K562 (cell line): ENCODE measurements around the gene TMX4. TPM values are rescaled to one million over a fixed set of nuclear protein-coding genes. Genes with fewer than 3 reads are reported as not detected.

Source experiments
- ATAC-seq: fragments of 200-7000 bp; cut with Tn5 transposase; 3 replicates; pipeline ENCODE4 v1.9.1; 2020; ENCODE audit warnings: moderate library complexity
- BruUV-seq: library from RNA; stranded (reverse); fragments of 400-500 nt; replicated peaks from 2 replicates; lab custom pipeline; 2021; lab: Mats Ljungman, UMichigan
- CTCF ChIA-PET: fragments of 300-600 bp; formaldehyde crosslinking; extraction: SDS; loops from one replicate; lab custom pipeline; 2021; ENCODE audit warnings: low intra/inter-chr PET ratio; lab: Yijun Ruan, JAX
- POLR2A ChIA-PET: fragments of 300-600, 350-650 bp; sonication (Branson Sonifier 250); formaldehyde crosslinking; extraction: SDS; loops from one replicate; lab custom pipeline; 2021; ENCODE audit warnings: antibody characterized with exemption, inconsistent platforms; lab: Yijun Ruan, JAX
- DNase-seq, 4 experiments: peaks; one replicate each; pipeline versions ENCODE4 v3.0.0 to v3.0.0-alpha.2; 2011 to 2018; ENCODE audit warnings: low spot score in 3 of 4, mixed read lengths in 3 of 4; ENCODE audit errors: extremely low read depth in 1 of 4
- FAIRE-seq: peaks from 2 replicates; lab custom pipeline; 2011; peaks lifted over from hg19 to GRCh38; lab: Jason Lieb, UNC
- H2AFZ ChIP-seq: 2 replicates; pipeline ENCODE4 v1.6.0; 2011; ENCODE audit warnings: low read depth, low read length, control low read depth, inconsistent platforms
- H3K27ac ChIP-seq: fragments of 200-600 bp; 3 replicates; pipeline ENCODE4 v1.8.0; 2011; ENCODE audit warnings: low read depth, mild to moderate bottlenecking, control low read depth, inconsistent platforms, low read length, moderate library complexity, mixed read lengths; ENCODE audit errors: extremely low read depth
- H3K27me3 ChIP-seq, 2 experiments: fragments of 300-600 bp in 1 of 2; 2 replicates in 1 of 2; 3 replicates in 1 of 2; pipeline versions ENCODE4 v1.6.0 to v1.8.0; 2011; ENCODE audit warnings: inconsistent platforms in 2 of 2, low read length in 2 of 2, mild to moderate bottlenecking in 1 of 2, mixed read lengths in 1 of 2, moderate library complexity in 1 of 2; ENCODE audit not compliant: control insufficient read depth in 2 of 2, insufficient read depth in 2 of 2
- H3K36me3 ChIP-seq: fragments of 300-600 bp; 3 replicates; pipeline ENCODE4 v1.8.0; 2011; ENCODE audit warnings: mild to moderate bottlenecking, low read length, inconsistent platforms; ENCODE audit not compliant: control insufficient read depth, insufficient read depth
- H3K4me1 ChIP-seq, 2 experiments: fragments of 200-600 bp in 1 of 2; replicated peaks in 1 of 2; 2 replicates in 1 of 2; 3 replicates in 1 of 2; pipeline versions ENCODE4 v1.5.1 to v1.8.0; 2011; ENCODE audit warnings: inconsistent platforms in 2 of 2, low read length in 2 of 2, mild to moderate bottlenecking in 1 of 2, mixed read lengths in 1 of 2, moderate library complexity in 1 of 2; ENCODE audit not compliant: control insufficient read depth in 2 of 2, insufficient read depth in 2 of 2
- H3K4me2 ChIP-seq: 2 replicates; pipeline ENCODE4 v1.6.1; 2011; ENCODE audit warnings: low read length, control low read depth, inconsistent platforms, mixed read lengths; ENCODE audit not compliant: insufficient read depth
- H3K4me3 ChIP-seq: fragments of 200-600 bp; sonication (generic), shearing (Covaris generic); 2 replicates; pipeline ENCODE4 v1.5.1; 2016; ENCODE audit warnings: control low read depth, inconsistent platforms
- H3K79me2 ChIP-seq: fragments of 200-600 bp; 3 replicates; pipeline ENCODE4 v1.8.0; 2011; ENCODE audit warnings: low read length, inconsistent platforms; ENCODE audit not compliant: control insufficient read depth, insufficient read depth
- H3K9ac ChIP-seq, 2 experiments: 2 replicates each; pipeline versions ENCODE4 v1.6.0 to v1.6.1; 2011; ENCODE audit warnings: low read depth in 2 of 2, low read length in 2 of 2, control low read depth in 1 of 2, inconsistent platforms in 1 of 2, mild to moderate bottlenecking in 1 of 2, mixed read lengths in 1 of 2; ENCODE audit not compliant: insufficient read depth in 1 of 2
- H3K9me1 ChIP-seq: one replicate; pipeline ENCODE4 v1.6.0; 2011; ENCODE audit warnings: inconsistent platforms, mild to moderate bottlenecking, low read length, moderate library complexity; ENCODE audit not compliant: control insufficient read depth, insufficient read depth
- H3K9me3 ChIP-seq: replicated peaks from 2 replicates; pipeline ENCODE4 v1.5.1; 2011; ENCODE audit warnings: low read depth, low read length, inconsistent platforms; ENCODE audit not compliant: control insufficient read depth, insufficient read depth
- H4K20me1 ChIP-seq: replicated peaks from 2 replicates; pipeline ENCODE4 v1.6.1; 2011; ENCODE audit warnings: low read length, inconsistent platforms, mixed read lengths; ENCODE audit not compliant: control insufficient read depth, insufficient read depth
- CTCFL ChIP-seq: IDR thresholded peaks from 2 replicates; pipeline ENCODE4 v1.6.1; 2011; ENCODE audit warnings: borderline replicate concordance, low read depth, mild to moderate bottlenecking, moderate library complexity, low read length; ENCODE audit not compliant: insufficient read depth, poor library complexity, severe bottlenecking
- DMBX1 ChIP-seq: fragments of 250-450 bp; sonication (Bioruptor Pico); IDR thresholded peaks from 2 replicates; pipeline ENCODE4 v1.8.0; 2022; ENCODE audit warnings: inconsistent platforms, mild to moderate bottlenecking, moderate library complexity, borderline replicate concordance
- LARP7 ChIP-seq: fragments of 450-650 bp; IDR thresholded peaks from 2 replicates; pipeline ENCODE4 v1.6.1; 2016
- MCM7 ChIP-seq, 2 experiments: fragments of 450-650 bp; IDR thresholded peaks; 2 replicates each; pipeline ENCODE4 v1.6.1; 2016 to 2018
- MYBL2 ChIP-seq, 2 experiments: fragments of 450-650 bp in 1 of 2; sonication (generic) in 1 of 2; formaldehyde crosslinking in 1 of 2; IDR thresholded peaks; 2 replicates each; pipeline versions ENCODE4 v1.6.1 to v1.8.1; 2017 to 2022; ENCODE audit warnings: borderline replicate concordance in 1 of 2, inconsistent platforms in 1 of 2, low read depth in 1 of 2, mild to moderate bottlenecking in 1 of 2, missing genetic modification reagents in 1 of 2, moderate library complexity in 1 of 2
- NFATC3 ChIP-seq: fragments of 450-650 bp; IDR thresholded peaks from 2 replicates; pipeline ENCODE4 v1.6.1; 2017; ENCODE audit warnings: mild to moderate bottlenecking
- NFIC ChIP-seq: fragments of 450-650 bp; IDR thresholded peaks from 2 replicates; pipeline ENCODE4 v1.6.1; 2017; ENCODE audit warnings: mild to moderate bottlenecking, inconsistent platforms
- RFX7 ChIP-seq: fragments of 250-450 bp; sonication (Bioruptor Pico); IDR thresholded peaks from 2 replicates; pipeline ENCODE4 v1.5.1; 2021; ENCODE audit warnings: mild to moderate bottlenecking
- SREBF1 ChIP-seq: fragments of 150-350 bp; IDR thresholded peaks from 2 replicates; pipeline ENCODE4 v1.6.1; 2014; ENCODE audit warnings: antibody characterized with exemption, low read depth, low read length, borderline replicate concordance
- ZNF12 ChIP-seq: sonication (generic); formaldehyde crosslinking; IDR thresholded peaks from 2 replicates; pipeline ENCODE4 v1.4.0; 2020; ENCODE audit warnings: mild to moderate bottlenecking, missing genetic modification reagents
- WGBS: fragments of 100-300 bp; shearing (Covaris generic); methylation state at CpG from one replicate; pipeline ENCODE4 v1.1.6; 2016; ENCODE audit warnings: low coverage, mixed read lengths; ENCODE audit not compliant: insufficient coverage; ENCODE audit errors: missing lambda C conversion rate; 5-methylcytosine and 5-hydroxymethylcytosine counted together
- in situ Hi-C: fragments of 300-500 bp; cut with MboI; formaldehyde crosslinking; loops from 4 replicates; pipeline ENCODE4 v1.15.0; 2018; ENCODE audit warnings: inconsistent platforms, mixed read lengths
- intact Hi-C: fragments of 100-400 bp; cut with micrococcal nuclease; formaldehyde crosslinking; loops from 2 replicates; pipeline ENCODE4 v1.14.2; 2022
- polyA plus RNA-seq, 8 experiments: library from polyadenylated mRNA; depleted of rRNA in 4 of 8; stranded (reverse) in 5 of 8; unstranded in 3 of 8; fragments of >200 nt; fragmentation: Nextera tagmentation in 2 of 8; fragmentation: Illumina TruSeq in 1 of 8; extraction: Ambion mirVana in 2 of 8; extraction: Trizol in 1 of 8; gene quantifications; 2 replicates each; pipeline versions ENCODE4 v1.2.1 to v1.2.3, GENCODE V29; 2011 to 2014; ENCODE audit warnings: inconsistent platforms in 1 of 8, missing spikeins in 1 of 8
- total RNA-seq, 7 experiments: library from RNA; depleted of rRNA in 6 of 7; stranded (reverse); fragments of >200 nt in 6 of 7; fragmentation: Illumina TruSeq in 2 of 7; extraction: Trizol in 2 of 7; gene quantifications; 2 replicates each; pipeline versions ENCODE4 v1.2.1 to v1.2.3, GENCODE V29; 2011 to 2021; ENCODE audit warnings: low replicate concordance in 1 of 7
- TF ChIP-seq, protein P1 (sequence below): fragments of 250-450 bp; sonication (Bioruptor Pico); IDR thresholded peaks from 2 replicates; pipeline ENCODE4 v1.8.0; 2021; ENCODE audit warnings: moderate library complexity, mild to moderate bottlenecking, inconsistent platforms
- TF ChIP-seq, protein P2 (sequence below): sonication (generic); formaldehyde crosslinking; IDR thresholded peaks from 2 replicates; pipeline ENCODE4 v1.8.0; 2022; ENCODE audit warnings: mild to moderate bottlenecking, missing genetic modification reagents, borderline replicate concordance
- TF ChIP-seq, protein P3 (sequence below): IDR thresholded peaks from 2 replicates; pipeline ENCODE4 v1.6.1; 2014; ENCODE audit warnings: antibody characterized with exemption

Gene TMX4
- total and polyA plus RNA-seq, 9 of the 15 experiments (the other 6 are each of a cell fraction or from before 2014, with no cell fraction given): 4.4 to 19.3 (median 10.8) TPM

GRCh38 chr20:7943891-7944290, 75.7 kb downstream of the TMX4 start:
- H3K36me3 ChIP-seq: no peaks in the 10 kb centered on the region
- DNase-seq (no peak), FAIRE-seq (no peak)
- no TSS peak for BruUV-seq
- H3K9me3 ChIP-seq: no peaks in the 10 kb centered on the region
- H3K4me2 ChIP-seq: no peak overlapping the region
- H3K79me2 ChIP-seq: no peaks in the 10 kb centered on the region
- WGBS: 0% methylated on average over 2 of the region's 2 CpGs
- POLR2A ChIA-PET: no interaction called here
- TF ChIP-seq DMBX1 (CRISPR knock-in tag) (no peak), MCM7 (IDR thresholded peaks at IDR 0.05) (no peak), NFIC (no peak), NFATC3 (no peak), SREBF1 (no peak), MYBL2 (IDR thresholded peaks at IDR 0.05; ENCODE audit: low read depth) (no peak), MYBL2 (CRISPR knock-in tag; IDR thresholded peaks at IDR 0.05; ENCODE audit: borderline replicate concordance) (no peak), LARP7 (no peak), RFX7 (CRISPR knock-in tag) (no peak), CTCFL (no peak), ZNF12 (no peak)
- TF ChIP-seq, protein P1, sequence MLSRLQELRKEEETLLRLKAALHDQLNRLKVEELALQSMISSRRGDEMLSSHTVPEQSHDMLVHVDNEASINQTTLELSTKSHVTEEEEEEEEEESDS (CRISPR knock-in tag): no peak
- TF ChIP-seq, protein P2, sequence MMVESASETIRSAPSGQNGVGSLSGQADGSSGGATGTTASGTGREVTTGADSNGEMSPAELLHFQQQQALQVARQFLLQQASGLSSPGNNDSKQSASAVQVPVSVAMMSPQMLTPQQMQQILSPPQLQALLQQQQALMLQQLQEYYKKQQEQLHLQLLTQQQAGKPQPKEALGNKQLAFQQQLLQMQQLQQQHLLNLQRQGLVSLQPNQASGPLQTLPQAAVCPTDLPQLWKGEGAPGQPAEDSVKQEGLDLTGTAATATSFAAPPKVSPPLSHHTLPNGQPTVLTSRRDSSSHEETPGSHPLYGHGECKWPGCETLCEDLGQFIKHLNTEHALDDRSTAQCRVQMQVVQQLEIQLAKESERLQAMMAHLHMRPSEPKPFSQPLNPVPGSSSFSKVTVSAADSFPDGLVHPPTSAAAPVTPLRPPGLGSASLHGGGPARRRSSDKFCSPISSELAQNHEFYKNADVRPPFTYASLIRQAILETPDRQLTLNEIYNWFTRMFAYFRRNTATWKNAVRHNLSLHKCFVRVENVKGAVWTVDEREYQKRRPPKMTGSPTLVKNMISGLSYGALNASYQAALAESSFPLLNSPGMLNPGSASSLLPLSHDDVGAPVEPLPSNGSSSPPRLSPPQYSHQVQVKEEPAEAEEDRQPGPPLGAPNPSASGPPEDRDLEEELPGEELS: no peak
- TF ChIP-seq, protein P3, sequence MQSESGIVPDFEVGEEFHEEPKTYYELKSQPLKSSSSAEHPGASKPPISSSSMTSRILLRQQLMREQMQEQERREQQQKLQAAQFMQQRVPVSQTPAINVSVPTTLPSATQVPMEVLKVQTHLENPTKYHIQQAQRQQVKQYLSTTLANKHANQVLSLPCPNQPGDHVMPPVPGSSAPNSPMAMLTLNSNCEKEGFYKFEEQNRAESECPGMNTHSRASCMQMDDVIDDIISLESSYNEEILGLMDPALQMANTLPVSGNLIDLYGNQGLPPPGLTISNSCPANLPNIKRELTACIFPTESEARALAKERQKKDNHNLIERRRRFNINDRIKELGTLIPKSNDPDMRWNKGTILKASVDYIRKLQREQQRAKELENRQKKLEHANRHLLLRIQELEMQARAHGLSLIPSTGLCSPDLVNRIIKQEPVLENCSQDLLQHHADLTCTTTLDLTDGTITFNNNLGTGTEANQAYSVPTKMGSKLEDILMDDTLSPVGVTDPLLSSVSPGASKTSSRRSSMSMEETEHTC: no peak
- TF ChIP-seq, all 486 proteins: peak for 0
- no peak for ATAC-seq
- CTCF ChIA-PET: no interaction called here
- Histone ChIP-seq H4K20me1 (no peaks in the 10 kb centered on the region), H3K4me1 (no peaks in the 10 kb centered on the region), H3K4me3 (no peak overlapping the region), H3K27ac (no peak overlapping the region), H3K9ac (no peak overlapping the region), H3K9me1 (no peaks in the 10 kb centered on the region), H2AFZ (no peak overlapping the region), H3K27me3 (no peaks in the 10 kb centered on the region)
- in situ Hi-C loops: loop anchor here (25.0 kb wide), 1 partner anchor 768 kb away; no protein-coding TSS in a partner anchor
- intact Hi-C loops: no loop called here
